ENCODE measurements around the gene ELN. TPM values are rescaled to one million over a fixed set of nuclear protein-coding genes. Genes with fewer than 3 reads are reported as not detected.

ELN gene
- total and polyA plus RNA-seq, 2 of the 8 experiments (the other 6 are each of a cell fraction or from before 2014, with no cell fraction given) = 5.1 to 5.6 TPM

- Histone ChIP-seq H3K4ac (replicated peaks; ENCODE audit: insufficient read length, low read depth, low read length) (no peak overlapping the region), H3K56ac (replicated peaks; ENCODE audit: insufficient read length, low read depth, low read length) (no peak overlapping the region), H3K23ac (ENCODE audit: insufficient read length) (no peak overlapping the region), H3K9ac (replicated peaks in 1 of 4; ENCODE audit: extremely low read depth in 1 of 4, low read depth in 3 of 4, low read length in 3 of 4) (no peak overlapping the region), H3K18ac (ENCODE audit: extremely low read depth, low read length) (no peak overlapping the region), H3K27ac (ENCODE audit: low read depth, low read length) (no peak overlapping the region), H2BK120ac (replicated peaks; ENCODE audit: low read depth, low read length) (no peak overlapping the region), H3K14ac (ENCODE audit: insufficient read length) (no peak overlapping the region), H2AK5ac (ENCODE audit: low read depth, low read length) (no peak overlapping the region), H4K8ac (ENCODE audit: extremely low read depth, insufficient read depth, low read length) (no peak overlapping the region), H2BK15ac (ENCODE audit: low read length) (no peak overlapping the region), H2BK20ac (ENCODE audit: low read length) (no peak overlapping the region), H3K79me2 (ENCODE audit: control insufficient read depth in 1 of 2, insufficient read depth in 2 of 2, low read length in 2 of 2) (no peaks in the 10 kb centered on the region), H3K4me3 (ENCODE audit: extremely low read depth in 1 of 4, insufficient read depth in 2 of 4, low read depth in 3 of 4, low read length in 4 of 4) (no peak overlapping the region), H2BK12ac (ENCODE audit: low read depth, low read length) (no peak overlapping the region), H3K36me3 (ENCODE audit: control insufficient read depth in 2 of 4, insufficient read depth in 4 of 4, low read length in 3 of 4) (no peaks in the 10 kb centered on the region), H3K9me3 (ENCODE audit: insufficient read depth in 2 of 2, low read depth in 1 of 2, low read length in 1 of 2) (no peaks in the 10 kb centered on the region), H4K91ac (replicated peaks; ENCODE audit: insufficient read length, low read length) (no peak overlapping the region), H4K5ac (ENCODE audit: insufficient read length, low read depth, low read length) (no peak overlapping the region), H3K4me2 (ENCODE audit: insufficient read depth in 1 of 2, low read depth in 2 of 2, low read length in 2 of 2) (no peak overlapping the region), H3K79me1 (ENCODE audit: low read depth, low read length) (no peaks in the 10 kb centered on the region), H4K20me1 (replicated peaks in 1 of 2; ENCODE audit: control insufficient read depth in 1 of 2, insufficient read depth in 2 of 2, low read length in 2 of 2) (no peaks in the 10 kb centered on the region), H2BK5ac (ENCODE audit: low read depth, low read length) (no peak overlapping the region), H3K27me3 (replicated peaks in 1 of 4; ENCODE audit: control insufficient read depth in 3 of 4, extremely low read depth in 1 of 4, insufficient read depth in 3 of 4, low read length in 3 of 4) (peaks cover 0 to 3% (median 0%) of the 10 kb centered on the region in 4 experiments; a peak in 1 of 7 replicates), H3K4me1 (replicated peaks in 1 of 4; ENCODE audit: control insufficient read depth in 3 of 4, insufficient read depth in 4 of 4, low read length in 3 of 4) (peaks cover 0 to 8% (median 3%) of the 10 kb centered on the region in 4 experiments; a peak in 3 of 7 replicates), H2AFZ (ENCODE audit: low read length) (no peak overlapping the region), H3K23me2 (ENCODE audit: low read depth, low read length) (peaks cover 7% of the 10 kb centered on the region; the same call in 1 of the 2 replicates)
- TF ChIP-seq TAF1 (IDR thresholded peaks at IDR 0.05; ENCODE audit: low read depth, low read length) = no peak
- no peak for TF ChIP-seq MAX (IDR thresholded peaks at IDR 0.05)
- no peak for TF ChIP-seq TBP (IDR thresholded peaks at IDR 0.05; ENCODE audit: low read depth, low read length)
- TF ChIP-seq ZNF274 (IDR thresholded peaks at IDR 0.05; ENCODE audit: borderline replicate concordance, extremely low read depth, low read length) = no peak
- no peak for TF ChIP-seq EZH2 (IDR thresholded peaks at IDR 0.05; ENCODE audit: low read depth, low read length, severe bottlenecking)
- no peak for TF ChIP-seq HDAC6 (IDR thresholded peaks at IDR 0.05; ENCODE audit: low read depth, low read length)
- no peak for TF ChIP-seq CEBPB (IDR thresholded peaks at IDR 0.05; ENCODE audit: low read depth, low read length)
- TF ChIP-seq RXRA (IDR thresholded peaks at IDR 0.05; ENCODE audit: insufficient read depth, low read depth, low read length) = no peak
- no peak for TF ChIP-seq BCL11A (IDR thresholded peaks at IDR 0.05; ENCODE audit: low read depth in 2 of 2, low read length in 2 of 2)
- CTCF ChIA-PET (ENCODE audit: partially characterized antibody) = interaction anchor here (0.7 to 1.5 kb wide), 4 partner anchors 16 to 190 kb away, joined by 3 to 5 read pairs (median 4); no protein-coding TSS in a partner anchor
- 87% methylated on average over 19 of the region's 26 CpGs; no CpG with 5 or more reads in 1 of the 2 experiments for WGBS, 2 experiments (ENCODE audit: extremely low coverage in 1 of 2, insufficient coverage in 1 of 2, insufficient read length in 1 of 2, insufficient replicate concordance in 2 of 2, low coverage in 1 of 2, low lambda C conversion rate in 2 of 2, missing lambda C conversion rate in 1 of 2)
- POLR2A ChIA-PET (ENCODE audit: partially characterized antibody) = no interaction called here
- no peak for DNase-seq (ENCODE audit: low read depth in 1 of 2, low spot score in 2 of 2)
- no peak for FAIRE-seq
Measured at GRCh38 chr7:74056096-74056915, 28.3 kb downstream of the ELN start.
